ENCODE data around the gene IL17RA.

- TF ChIP-seq POLR2AphosphoS5 (IDR thresholded peaks at IDR 0.05; ENCODE audit: low read depth, low read length) (no peak), POLR2A (IDR thresholded peaks at IDR 0.05; ENCODE audit: low read depth, low read length) (no peak), TAF1 (IDR thresholded peaks at IDR 0.05; ENCODE audit: low read depth, low read length) (no peak), PAX5 (IDR thresholded peaks at IDR 0.05; ENCODE audit: insufficient read depth, low read length, severe bottlenecking) (no peak), SPI1 (IDR thresholded peaks at IDR 0.05; ENCODE audit: low read depth, low read length) (no peak), POU2F2 (IDR thresholded peaks at IDR 0.05; ENCODE audit: low read depth, low read length) (no peak)
Measured at GRCh38 chr22:17115945-17116565, 31.3 kb downstream of the IL17RA start.

Measured in GM12891 (cell line).